Heart left ventricle (tissue), 13 donors: ENCODE data around the gene MAML1.

Experiments used
- POLR2A ChIP-seq, 2 donors: fragments of 450-650 bp; IDR thresholded peaks; one replicate each; pipeline ENCODE4 v1.6.1; 2017; ENCODE audit warnings: antibody characterized with exemption in 2 of 2, mild to moderate bottlenecking in 2 of 2, moderate library complexity in 2 of 2
- TF ChIP-seq, protein P1 (sequence below), 12 donors: fragments of 200-600 bp; sonication (generic) in 4 of 12; IDR thresholded peaks; one replicate each; pipeline versions ENCODE4 v1.5.0 to v1.8.0; 2018 to 2022; ENCODE audit warnings: antibody characterized with exemption in 12 of 12, mild to moderate bottlenecking in 5 of 12
- donor health status: ischemic (EF 13 %, LVEDD 7.1; RV severe dilation, severe dysfunction).
- donor health status: DM: no; HTN: yes; CAD: no.
- donor health status: DM: no; HTN: no; CAD: no.
- donor health status: ischemic (EF 25% LVEDD 6.9; RV normal size, moderate dysfunction).
- donor health status: ischemic (EF 25% LVEDD 5.7; RV mildly dilated, moderate dysfunction).
- donor health status: ischemic (EF 35%, LVEDD 5.7; RV mildly dilated, moderate dysfunction).
- donor health status: nonischemic (EF 11% LVEDD 7.7; RV severe dilation, severe dysfunction).
- donor health status: DM: yes; HTN: yes; CAD: no.
- donor health status: PGD.
- donor health status: ischemic (EF 29% LVEDD 5.4; RV normal size, mild dysfunction).
- donor health status: nonischemic (EF 23%, LVEDD 6.1; RV moderate dilation, normal function).

- no peak for TF ChIP-seq POLR2A (IDR thresholded peaks at IDR 0.05)
- TF ChIP-seq, protein P1, sequence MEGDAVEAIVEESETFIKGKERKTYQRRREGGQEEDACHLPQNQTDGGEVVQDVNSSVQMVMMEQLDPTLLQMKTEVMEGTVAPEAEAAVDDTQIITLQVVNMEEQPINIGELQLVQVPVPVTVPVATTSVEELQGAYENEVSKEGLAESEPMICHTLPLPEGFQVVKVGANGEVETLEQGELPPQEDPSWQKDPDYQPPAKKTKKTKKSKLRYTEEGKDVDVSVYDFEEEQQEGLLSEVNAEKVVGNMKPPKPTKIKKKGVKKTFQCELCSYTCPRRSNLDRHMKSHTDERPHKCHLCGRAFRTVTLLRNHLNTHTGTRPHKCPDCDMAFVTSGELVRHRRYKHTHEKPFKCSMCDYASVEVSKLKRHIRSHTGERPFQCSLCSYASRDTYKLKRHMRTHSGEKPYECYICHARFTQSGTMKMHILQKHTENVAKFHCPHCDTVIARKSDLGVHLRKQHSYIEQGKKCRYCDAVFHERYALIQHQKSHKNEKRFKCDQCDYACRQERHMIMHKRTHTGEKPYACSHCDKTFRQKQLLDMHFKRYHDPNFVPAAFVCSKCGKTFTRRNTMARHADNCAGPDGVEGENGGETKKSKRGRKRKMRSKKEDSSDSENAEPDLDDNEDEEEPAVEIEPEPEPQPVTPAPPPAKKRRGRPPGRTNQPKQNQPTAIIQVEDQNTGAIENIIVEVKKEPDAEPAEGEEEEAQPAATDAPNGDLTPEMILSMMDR (IDR thresholded peaks at IDR 0.05) = no peak
Observed at GRCh38 chr5:179802207-179802883, 69.7 kb downstream of the MAML1 start.
